ENCODE data around the gene DDB1.

GRCh38 chr11:61281581-61282250, 51.2 kb downstream of the DDB1 start:
- TF ChIP-seq CEBPB (IDR thresholded peaks at IDR 0.05; ENCODE audit: low read depth, low read length) = no peak
- no peak for TF ChIP-seq CTCF (conservative IDR thresholded peaks at IDR 0.05; ENCODE audit: low read depth, low read length)
- no peak for TF ChIP-seq POLR2A (IDR thresholded peaks at IDR 0.05; ENCODE audit: low read depth, low read length)
- no peak for TF ChIP-seq USF2 (IDR thresholded peaks at IDR 0.05; ENCODE audit: low read depth, low read length)
